HG03457 (cell line): Measurements from ENCODE around the gene GSG1.

Experiments used
- ATAC-seq: cut with Tn5 transposase; IDR thresholded peaks from one replicate; pipeline ENCODE4 v1.9.1; 2021; ENCODE audit warnings: moderate number of reproducible peaks; ENCODE audit not compliant: unreplicated experiment

Gene GSG1

DNA sequence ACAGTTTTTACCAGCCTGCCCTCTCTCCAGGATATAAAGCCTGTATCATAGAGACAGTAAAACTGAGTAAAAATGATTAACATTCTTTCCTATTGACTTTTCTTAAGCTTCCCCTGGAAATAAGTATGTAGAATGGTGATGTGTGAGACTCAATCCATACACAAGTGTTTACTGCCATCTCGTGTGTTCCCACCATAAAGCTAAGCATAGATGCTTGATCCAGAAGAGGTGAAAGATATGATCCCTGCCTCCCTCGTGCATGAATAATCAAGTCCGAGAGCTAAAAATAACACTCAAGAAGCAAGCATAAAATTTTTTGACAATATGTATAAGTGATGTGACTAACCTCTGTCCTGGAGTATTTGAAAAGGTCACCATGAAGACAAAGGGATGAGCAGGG, 16.9 kb upstream of the GSG1 start:
- ATAC-seq: no peak

DNA sequence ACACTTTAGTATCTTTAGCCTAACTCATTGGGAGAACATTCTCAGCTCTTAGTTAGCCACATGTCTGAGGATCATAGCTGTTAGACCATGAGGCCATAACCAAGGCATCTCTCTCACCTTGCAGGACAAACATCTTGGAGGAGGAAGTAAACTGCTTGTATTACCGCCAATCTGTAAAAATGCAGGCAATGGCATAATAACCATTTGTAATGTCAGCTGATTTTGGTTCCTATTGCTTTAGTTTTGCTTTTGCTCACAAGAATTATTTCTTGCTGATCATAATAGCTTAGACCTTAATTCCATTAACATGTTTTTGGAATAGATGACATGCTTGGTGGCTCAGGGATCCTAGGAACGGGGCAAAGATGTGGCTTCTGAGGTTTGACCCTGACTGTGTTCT, 16.4 kb upstream of the GSG1 start:
- no peak for ATAC-seq

DNA sequence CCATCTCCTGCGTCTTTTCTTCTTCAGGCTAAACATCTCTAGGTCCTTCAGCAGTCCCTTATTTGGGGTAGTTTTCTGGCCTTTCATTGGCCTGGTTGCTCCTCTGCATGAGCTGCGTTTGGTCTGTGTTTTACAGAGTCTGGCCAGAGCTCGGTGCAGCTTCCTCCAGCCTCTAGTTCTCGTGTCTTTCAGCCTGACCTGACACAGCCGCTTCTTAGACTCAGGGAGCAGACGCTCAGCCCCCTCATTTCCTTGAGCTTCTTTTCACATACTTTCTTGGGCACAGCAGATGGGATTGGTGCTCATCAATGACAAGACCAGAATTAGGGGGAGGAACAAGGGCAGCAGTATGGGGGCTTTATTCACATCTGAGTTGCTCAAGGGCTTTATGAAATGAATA, 13.6 kb upstream of the GSG1 start:
- ATAC-seq: no peak

DNA sequence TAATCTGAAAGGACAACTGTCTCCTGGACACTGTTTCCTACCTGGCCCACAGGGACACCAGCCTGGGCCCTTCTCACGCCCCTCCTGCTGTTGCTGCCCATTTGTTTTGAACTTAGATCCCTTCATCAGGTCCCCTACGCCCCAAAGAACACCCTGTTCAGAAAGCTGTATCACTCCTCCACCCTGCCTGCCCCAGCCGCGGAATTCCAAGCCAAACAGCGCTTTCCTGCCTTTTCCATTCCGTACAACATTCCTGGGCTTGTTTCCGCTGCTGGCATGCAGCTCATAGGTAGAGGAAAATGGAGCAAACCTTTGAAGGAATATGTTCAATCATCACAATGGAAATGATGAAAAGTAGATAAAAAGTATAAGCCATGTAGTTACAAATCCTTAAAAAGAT, 12.8 kb upstream of the GSG1 start:
- ATAC-seq: no peak

DNA sequence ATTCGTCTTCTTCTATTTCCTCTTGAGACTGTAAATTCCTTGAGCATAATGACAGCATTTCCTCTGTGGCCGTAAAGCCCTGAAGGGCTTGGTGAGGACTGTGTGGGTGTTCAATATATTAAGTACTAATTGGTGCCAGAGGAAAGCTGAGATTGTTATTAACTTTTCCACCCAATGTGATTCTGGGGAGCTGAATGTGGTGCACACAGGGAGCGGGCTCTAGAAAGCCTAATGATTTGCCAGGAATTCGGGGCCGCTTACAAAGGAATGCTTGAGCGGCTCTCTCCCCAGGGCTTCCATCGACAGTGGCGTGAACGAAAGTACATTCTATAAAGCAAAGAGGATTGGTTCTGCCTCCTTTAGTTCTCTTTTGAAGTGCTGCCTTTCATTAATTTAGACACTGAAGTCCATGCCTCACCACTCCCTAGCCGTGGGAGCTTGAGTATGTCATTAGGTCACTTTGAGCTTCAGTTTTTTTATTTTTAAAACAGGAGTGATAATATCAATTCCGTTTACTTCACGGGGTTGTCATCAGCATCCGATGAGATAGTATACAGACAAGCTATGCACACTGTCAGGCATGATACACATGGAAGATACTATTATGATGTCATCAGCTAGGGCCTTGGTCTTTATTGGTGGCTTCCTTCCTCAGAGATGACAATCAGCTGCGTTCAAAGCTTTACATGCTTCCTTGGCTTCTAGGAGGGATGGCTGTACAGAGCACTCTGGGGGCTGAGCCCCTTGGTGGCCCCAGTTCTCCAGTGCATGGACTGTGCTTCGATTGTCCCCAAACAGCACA, 11.0 kb upstream of the GSG1 start:
- ATAC-seq: no peak

DNA sequence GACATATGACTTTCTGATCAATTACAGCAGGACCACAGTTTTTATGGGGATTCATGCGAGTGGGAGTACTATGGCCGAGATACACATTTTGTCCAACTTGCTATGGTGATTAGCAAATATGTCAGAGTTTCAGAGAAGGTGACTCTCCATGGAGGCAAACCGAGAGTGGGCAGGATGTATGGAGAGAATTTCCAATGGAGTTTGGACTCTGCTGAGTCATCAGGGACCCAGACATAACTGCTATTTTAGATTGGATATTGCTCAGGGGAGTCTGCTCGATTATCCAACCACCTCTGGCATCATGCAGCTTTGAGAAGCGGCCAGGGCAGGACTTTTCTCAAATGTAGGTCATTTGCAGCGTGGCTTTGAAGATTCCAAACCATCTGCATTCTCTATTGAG, 9.5 kb upstream of the GSG1 start:
- ATAC-seq: no peak

DNA sequence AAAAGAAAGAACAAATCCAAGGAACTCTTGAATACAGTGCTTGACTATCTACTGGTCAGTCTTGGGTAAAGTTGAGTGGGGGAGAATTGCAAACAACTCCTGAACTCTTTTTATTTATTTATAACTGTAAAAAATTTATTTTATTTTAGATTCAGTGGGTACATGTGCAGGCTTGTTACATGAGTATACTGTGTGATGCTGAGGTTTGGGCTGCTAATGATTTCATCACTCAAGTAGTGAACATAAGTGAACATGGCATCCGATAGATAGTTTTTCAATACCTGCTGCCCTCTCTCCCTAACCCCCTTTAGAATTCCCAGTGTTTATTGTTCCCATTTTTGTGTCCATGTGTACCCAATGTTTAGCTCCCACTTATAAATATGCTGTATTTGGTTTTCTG, 3.2 kb upstream of the GSG1 start:
- ATAC-seq: no peak

DNA sequence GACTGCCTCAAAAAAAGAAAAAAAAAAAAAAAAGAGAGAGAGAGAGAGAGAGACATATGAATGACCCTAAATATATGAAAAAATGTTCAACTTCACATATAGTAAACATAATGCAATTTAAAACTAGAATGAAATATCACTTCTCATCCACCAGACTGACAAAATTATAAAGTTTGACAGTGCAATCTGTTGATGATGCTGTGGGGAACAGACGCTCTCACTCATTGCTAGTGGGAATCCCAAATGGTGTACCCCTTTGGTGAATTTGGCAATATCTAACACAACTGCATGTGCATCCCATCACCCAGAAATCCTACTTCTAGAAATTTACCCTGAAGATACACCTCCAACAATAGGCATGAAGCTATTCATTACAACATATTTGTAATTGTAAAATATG, 2.3 kb upstream of the GSG1 start:
- ATAC-seq: no peak

DNA sequence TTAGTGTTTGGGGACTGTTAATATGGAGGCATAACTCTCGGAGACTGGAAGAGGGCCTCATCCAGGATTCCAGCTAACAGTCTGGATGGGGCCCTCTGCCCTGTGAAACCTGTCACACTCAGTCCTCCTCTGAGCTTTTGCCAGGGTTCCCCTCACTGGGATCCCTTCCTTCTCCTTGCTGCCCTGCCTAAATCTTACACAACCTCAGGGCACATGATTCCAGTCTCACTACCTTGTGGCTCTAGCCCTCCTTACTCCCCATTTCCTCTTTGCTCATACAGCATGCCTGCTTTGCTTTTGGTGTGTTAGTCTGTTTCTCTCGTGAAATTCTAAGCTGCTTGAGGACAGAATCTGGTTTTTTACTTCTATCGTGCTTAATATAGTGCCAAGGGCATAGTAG, 942 bp upstream of the GSG1 start:
- no peak for ATAC-seq

DNA sequence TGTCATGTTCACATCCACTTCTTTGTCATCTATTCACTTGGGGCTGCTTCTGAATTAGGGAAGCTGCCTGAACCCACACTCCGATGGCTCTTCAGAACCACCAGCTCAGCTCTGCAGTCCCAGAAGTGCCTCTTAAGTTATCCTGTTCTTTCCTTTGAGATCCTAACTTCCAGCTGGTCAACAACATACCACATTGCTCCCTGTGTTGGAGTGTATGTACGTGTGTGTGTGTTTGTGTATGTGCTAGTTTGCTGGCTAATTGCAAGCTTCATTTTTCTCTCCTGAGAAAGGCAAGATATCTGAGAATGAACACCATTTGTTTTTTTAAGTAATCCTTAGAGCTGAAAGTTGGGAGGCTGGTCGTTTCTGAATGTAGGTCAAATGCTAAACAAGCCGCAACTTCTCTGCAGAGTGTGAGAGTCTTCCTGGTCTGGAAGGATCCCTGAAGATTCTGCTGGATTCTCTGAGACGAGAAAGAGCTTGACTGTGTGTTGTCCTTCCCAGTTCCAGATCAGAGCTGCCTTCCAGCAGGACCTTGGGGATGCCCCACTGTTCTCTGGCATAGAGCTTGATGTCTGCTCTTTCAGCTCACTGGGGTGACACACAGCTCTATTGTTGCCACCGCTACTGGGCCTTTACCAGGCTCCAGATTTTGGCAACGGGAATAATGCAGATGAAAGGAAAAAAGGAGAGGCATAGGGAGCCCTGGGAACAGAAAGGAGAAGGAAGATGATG, 839 bp downstream of the GSG1 start:
- no peak for ATAC-seq

DNA sequence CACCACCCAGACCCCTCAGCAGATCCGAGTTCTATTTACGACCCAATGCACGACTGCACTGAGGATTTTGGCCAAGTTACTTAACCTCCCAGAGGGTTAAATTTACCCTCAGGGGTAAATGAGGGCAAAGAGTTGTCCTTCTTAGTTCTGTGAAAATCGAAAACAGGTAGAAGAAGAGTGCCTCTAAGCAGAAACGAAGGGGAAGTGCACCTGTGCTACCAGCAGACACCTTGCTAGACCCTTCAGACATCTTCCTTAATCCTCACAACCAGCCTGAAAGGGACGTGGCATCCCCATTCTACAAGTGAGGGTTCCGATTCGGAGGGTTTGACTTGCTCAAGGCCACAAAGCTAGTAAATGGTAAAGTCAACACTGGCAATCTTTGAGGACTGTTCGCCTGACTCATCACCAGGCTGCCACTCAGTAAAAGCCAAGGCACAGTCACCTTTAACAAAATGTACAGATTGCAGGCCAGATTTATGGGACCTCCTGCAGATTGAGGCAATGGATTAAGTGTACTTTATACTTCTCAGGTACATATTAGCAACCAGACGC, 1.6 kb downstream of the GSG1 start:
- ATAC-seq: no peak

DNA sequence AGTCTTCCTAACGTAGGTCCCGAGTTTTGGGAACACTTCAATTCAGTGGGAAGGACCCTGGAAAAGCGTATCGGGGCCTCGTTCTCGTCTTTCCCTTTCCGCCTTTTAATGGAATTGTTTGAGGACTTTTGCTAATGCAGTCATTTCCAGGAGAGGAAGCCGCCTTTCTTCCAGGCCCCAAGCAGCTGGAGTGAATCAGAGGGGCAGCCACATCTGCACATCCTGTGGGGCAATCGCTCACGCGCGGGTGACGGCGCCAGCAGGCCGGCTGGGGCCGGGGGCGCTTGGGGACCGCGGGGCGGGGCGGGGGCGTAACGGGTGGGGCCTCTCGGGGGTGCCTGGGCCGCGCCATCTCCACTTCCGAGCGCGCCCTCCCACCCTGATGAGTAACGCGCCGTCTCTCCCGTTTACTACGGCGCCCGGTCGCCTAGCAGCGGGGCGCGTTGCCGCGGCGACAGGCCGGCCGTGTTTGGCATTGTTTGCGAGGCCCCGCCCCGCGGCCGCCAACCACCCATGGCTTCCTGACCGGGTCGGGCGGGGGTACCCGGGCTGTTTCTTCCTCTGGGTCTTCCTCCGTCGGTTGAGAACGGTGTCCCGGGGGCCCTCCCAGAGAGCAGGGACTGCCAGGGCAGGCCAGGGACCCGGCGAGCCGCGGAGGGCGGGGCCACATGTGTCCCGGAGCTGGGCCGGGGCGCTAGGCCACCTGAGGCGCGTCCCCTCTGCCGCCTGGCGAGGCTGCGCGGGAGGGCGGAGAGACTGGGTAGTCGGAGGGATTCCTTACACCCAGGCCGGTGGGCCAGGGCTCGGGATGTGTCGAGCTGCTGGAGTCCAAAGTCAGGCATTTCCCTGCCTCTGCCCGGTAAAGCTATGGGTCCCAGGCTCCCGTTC, 2.3 kb downstream of the GSG1 start:
- peak; percentile 77 for ATAC-seq

DNA sequence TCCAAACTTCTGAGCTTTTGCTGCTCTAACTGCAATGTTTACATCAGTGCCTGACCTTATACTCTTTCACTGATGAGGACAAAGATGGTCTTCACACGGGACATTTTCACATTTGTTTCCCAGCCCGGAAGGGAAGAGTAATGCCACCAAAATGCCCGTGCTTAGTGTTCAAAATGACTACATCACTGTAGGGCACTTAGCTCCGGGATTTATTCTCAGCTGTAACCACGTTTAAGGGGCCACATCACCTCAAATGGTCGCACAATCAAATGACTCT, 2.9 kb downstream of the GSG1 start:
- ATAC-seq: no peak

DNA sequence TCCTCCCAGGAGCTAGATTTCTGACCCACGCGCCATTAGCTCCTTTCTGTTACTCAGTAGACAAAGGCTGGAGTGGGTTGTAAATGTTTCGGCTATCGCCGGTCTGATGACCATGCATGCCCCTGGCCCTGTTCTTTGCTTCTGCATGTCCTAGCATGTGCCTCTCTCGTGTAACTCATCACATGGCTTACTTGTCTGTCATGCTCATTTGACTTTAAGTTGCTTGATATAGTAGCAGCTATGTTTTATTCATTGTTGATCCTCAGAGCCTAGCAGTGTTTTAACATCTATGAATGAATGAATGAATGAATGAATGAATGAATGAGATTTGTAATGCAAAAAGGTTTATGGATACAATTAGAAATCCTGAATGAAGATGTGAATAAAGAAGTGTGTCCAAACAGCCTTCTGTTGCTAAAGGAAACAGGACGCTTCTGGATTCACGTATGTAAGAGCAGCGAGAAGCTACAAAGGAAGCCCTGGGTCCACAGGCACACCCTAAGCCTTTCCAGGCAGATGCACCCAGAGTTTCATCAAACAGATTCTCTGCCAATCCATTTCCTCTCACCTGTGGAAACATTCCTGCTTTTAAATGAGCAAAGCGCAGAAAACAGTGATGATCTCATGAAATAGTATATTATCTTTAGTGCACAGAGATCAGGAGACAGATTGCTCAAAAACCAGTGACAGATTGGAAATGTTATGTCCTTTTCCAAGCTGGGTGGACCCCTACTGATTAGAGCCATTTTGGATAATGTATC, 3.4 kb downstream of the GSG1 start:
- no peak for ATAC-seq

DNA sequence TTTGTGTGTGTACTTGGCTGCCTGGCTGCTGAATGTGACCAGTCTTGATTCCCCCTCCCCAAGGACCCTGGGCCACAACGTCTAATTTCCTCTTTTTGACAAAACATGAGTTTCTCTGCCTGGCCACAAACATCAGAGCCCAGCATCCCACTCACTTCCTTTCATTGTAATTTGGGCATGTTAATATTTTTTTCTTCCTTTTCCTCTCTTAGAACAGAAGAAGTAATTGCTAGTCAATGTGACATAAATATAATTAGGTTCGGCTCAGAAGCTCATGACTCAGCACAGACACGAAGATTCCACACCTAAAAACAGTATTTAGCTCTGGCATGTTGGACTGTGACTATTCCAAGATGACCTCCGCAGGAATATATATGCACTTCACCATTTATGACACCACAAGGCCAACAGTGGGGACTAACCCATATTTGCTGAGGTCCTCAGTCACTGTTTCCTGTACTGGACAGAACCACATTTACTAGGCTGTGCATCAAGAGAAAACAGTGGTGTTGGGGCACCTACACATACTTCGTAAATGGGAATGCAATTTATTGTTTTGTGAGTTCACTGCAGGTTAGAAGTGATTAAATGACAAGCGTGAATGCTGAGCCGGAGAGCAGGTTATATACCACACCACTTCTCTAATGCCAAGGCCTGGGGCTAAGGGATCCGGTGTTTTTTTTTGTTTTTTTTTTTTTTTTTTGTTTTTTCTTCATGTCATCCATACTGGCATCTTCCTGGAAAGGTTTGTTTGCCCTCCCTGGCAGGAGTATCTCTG, 4.2 kb downstream of the GSG1 start:
- ATAC-seq: no peak

DNA sequence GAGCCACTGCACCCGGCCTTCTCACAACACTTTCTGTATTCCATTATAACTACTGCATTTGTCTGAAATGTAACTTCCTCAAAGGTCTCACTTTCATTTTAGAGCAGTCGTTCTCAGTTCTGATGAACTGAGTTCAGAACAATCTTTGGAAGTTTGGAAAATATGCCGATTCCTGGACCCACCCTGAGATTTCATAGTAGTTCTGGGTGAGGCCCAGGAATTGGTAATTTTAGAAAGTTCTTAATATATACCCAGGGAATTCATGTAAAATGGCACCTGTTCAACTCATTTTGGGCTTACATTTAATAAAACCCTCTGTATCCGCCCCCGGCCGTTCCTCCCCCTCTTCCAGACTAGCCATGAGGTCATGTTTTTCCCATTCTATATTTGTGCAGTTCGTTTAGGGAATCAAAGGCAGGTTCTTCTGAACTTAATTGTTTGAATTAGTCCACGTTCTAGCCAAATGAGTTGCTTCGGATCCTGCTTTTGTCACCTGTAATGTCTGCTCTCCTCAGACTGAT, 5.9 kb downstream of the GSG1 start:
- no peak for ATAC-seq

DNA sequence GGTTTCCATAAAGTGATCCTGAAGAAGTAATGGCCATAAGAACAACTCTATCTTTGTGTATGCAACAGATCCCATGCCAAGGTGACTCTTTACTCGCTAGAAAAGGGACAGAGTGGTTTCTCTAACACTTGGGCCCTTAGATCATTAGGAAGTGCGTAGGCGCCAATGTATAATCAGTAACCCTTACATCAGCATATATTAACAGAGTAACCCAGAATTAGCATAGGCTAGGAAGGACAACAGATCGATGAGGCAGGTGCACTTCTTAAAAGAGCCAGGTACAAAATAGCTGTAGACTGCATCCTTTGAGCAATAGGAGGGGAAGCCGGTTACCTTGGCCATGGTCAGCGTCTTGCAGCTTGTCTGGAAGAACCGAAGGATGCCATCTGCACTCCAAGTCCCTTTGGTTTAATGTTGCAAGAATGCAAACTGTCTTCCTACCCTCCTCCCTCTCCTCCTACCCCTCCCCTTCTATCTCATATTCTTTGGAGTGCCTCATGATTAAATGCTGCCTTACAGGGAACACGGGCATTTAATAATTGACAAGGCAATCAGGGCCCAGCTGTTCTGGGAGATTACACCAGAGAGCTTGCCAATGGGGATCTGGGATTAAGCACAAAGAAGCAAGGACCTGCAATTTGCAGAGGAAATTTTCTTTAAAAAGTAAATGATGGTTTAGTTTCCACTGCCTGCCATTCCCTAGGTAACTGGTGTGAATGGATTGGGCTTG, 8.0 kb downstream of the GSG1 start:
- no peak for ATAC-seq

DNA sequence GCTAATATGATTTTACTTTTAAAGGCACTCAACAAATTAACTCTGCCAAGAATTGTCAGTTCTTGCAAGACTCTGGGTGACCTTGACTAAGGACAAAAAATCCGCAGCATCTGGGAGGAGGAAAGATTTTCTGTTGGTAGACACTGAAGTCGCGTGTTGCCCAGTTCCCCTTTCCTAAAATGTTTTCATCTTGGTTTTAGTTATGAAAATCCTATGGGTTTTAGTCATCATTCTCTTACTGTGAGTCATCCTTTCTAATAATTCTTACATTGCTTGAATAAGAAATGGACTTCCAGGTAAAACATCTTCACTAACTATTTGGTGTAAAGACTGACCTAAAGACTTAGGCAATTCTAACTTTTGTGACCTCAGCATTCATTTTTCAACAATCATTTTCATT, 9.1 kb downstream of the GSG1 start:
- ATAC-seq: no peak

DNA sequence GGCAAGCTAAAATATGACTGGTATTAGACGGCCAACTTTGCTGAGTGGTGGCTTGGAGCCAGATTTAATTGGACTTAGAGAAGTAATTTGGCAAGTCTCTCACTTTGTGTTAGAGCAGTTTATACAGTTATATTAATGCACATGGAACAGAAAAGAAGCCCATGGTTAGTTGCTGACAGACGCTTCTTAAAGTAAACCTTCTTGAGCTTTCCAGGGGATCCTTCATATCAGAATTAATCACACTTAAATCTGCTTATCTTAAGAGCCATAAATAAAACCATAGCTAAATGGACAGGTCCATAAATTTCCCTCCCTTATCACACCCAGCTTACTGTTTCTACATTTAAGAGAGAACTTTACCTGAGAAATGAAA, 9.6 kb downstream of the GSG1 start:
- no peak for ATAC-seq
